Activated CD8-positive, alpha-beta memory T cell treated with anti-CD3 and anti-CD28 coated beads, Interleukin-2, amount 50 U/mL, for 4 hours (primary cell): Measurements from ENCODE around the gene PLEKHG4.

Experiments used
- DNase-seq: peaks from one replicate; pipeline ENCODE4 v3.0.0-alpha.2; 2020

PLEKHG4 gene

DNA sequence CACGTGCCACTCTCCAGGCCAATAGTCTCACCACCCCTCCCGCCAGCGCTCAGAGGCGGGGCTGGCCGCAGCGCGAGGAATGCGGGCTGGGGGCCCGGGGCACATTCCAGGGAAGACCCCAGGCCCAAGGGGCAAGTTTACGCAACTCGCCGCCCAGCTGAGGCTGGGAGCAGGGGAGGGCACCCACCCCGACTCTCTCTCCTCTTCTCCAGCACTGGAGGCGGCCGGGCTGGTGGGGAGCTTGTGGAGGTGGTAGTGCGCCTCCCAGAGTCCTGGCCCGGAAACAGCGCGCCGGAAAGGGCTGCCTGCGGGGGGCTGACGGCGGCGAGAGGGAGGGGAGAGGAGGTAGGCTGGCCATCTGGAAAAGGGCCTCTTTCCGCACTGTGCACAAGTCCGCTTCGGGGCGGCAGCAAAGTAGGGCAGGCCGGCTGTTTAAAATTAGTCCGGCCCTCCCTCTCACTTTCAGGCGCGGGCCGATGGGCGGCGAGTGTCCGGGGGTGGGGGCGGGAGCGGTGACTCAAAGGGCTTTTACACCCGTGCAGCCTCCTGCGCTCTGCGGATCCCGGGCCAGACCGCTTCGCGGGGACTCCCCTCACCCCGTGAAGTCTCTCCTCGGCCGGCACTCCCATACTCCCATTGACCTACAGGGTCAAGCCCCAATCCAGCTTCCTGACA is 33.1 kb upstream of the PLEKHG4 start:
- DNase-seq, result peak; percentile 45

GRCh38 chr16:67246756-67247191 is 32.6 kb upstream of the PLEKHG4 start:
- DNase-seq, result peak; percentile 39

GRCh38 chr16:67247192-67248072 is 31.9 kb upstream of the PLEKHG4 start, which contains the start of gene FHOD1:
Gene FHOD1 (minus strand): TSS chr16:67247481. CDS start chr16:67247410, 71 bp downstream.
- peak; percentile 95 for DNase-seq

GRCh38 chr16:67248073-67248400 is 31.3 kb upstream of the PLEKHG4 start:
- DNase-seq, result no peak

- DNase-seq, result no peak
Observed at GRCh38 chr16:67248401-67249177, 30.7 kb upstream of the PLEKHG4 start, which contains the start of gene SLC9A5. Gene SLC9A5 (plus strand): TSS chr16:67248979. CDS start chr16:67249015, 36 bp downstream.

- no peak for DNase-seq
Observed at GRCh38 chr16:67249178-67250044, 29.9 kb upstream of the PLEKHG4 start.

DNA sequence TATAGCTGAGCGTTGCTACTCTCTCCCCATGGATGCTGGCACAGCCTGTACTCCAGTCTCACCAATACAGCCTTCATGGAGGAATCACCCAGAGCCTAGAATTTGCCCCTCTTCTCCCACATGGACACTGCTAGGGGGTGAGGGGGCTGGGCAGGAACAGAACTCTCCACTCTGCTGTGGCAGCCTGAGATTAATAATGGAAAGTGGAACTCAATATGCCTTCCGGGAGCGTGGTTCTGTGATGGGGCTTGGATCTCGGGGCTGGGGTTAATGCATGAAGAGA is 29.3 kb upstream of the PLEKHG4 start:
- DNase-seq, result no peak

DNA sequence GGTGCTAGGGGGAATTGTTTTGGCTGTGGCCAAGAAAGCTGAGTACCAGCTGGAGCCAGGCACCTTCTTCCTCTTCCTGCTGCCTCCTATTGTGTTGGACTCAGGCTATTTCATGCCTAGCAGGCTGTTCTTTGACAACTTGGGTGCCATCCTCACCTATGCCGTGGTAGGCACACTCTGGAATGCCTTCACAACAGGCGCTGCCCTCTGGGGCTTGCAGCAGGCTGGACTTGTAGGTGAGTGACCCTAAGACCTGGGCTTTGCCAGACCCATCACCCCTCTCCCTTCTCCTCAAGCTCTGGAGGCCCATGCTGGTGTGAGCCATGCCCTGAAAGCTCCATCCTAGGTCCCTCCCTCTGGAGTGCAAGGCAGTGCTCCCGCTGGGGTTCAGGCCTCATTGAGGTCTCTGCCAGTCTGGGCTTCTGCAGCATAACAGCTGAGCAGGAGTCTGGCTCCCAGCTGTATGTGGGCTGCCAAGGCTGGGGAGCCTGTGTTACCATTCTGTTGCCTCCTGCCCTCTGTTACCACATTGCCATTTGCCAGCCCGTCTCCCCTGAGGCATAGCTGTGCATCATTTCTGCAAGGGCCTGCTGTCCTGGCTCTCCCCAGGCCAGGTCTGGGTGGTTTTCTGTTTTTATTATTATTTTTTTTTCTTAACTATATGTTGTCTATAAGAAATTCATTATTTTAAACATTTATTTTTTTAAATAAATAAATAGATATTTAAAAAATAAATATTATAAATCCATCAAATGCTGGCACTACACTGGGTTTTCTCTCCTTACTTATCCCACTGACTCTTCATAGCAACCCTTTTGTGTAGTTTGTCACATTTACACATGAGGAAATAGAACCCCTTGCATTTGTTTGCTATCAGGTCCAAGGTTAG is 26.5 kb upstream of the PLEKHG4 start:
- DNase-seq, result no peak

GRCh38 chr16:67254801-67255552 is 24.4 kb upstream of the PLEKHG4 start:
- no peak for DNase-seq

GRCh38 chr16:67255553-67256221 is 23.6 kb upstream of the PLEKHG4 start:
- no peak for DNase-seq

GRCh38 chr16:67256701-67257230 is 22.6 kb upstream of the PLEKHG4 start:
- DNase-seq, result no peak

DNA sequence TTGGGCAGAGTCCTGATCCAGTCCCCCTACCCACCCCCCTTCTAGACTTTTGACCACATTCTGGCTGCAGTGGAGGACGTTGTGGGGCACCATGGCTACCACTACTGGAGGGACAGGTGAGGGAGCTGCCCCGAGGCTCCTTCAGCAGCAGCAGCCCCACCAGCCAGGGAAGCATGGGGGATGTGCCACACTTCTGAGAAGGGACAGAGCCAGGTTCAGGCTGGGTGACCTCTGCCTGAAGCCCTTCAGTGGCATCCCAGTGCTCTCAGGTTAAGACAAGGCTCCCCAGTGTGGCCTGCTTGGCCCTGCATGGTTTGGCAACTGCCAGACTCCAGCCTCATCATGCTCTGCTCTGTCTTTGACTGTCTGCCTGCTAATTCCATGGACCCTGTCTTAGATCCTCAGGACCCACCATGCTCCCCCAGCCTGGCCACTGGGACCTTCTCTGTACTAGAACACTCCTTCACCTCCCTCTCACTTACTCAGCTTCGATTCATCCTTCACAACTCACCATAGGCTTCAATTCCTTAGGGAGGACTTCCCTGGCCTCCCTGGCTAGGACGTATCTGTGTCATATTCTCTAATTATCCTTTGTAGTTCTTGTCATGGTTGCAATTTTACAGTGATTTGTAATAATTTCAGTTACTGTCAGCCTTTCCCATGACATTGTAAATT is 21.7 kb upstream of the PLEKHG4 start:
- DNase-seq, result no peak

- no peak for DNase-seq
Observed at GRCh38 chr16:67258161-67258835, 21.0 kb upstream of the PLEKHG4 start.

- no peak for DNase-seq
Observed at GRCh38 chr16:67259705-67260104, 19.6 kb upstream of the PLEKHG4 start.

- no peak for DNase-seq
Observed at GRCh38 chr16:67260426-67261063, 18.8 kb upstream of the PLEKHG4 start.

GRCh38 chr16:67263201-67263600 is 16.1 kb upstream of the PLEKHG4 start:
- no peak for DNase-seq

DNA sequence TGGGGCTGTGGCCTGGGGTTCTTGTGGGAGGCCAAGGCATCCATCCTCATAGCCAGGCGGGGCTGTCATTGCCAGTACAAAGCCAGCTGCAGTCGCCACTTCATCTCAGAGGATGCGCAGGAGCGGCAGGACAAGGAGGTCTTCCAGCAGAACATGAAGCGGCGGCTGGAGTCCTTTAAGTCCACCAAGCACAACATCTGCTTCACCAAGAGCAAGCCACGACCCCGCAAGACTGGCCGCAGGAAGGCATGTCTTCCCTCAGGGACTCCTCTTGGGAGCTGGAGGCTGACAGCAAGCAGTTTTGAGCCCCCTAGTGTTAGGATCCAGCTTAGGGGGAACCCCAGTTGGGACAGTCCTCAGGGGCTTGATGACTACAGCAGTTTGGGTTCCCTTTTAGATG is 15.1 kb upstream of the PLEKHG4 start:
- no peak for DNase-seq

DNA sequence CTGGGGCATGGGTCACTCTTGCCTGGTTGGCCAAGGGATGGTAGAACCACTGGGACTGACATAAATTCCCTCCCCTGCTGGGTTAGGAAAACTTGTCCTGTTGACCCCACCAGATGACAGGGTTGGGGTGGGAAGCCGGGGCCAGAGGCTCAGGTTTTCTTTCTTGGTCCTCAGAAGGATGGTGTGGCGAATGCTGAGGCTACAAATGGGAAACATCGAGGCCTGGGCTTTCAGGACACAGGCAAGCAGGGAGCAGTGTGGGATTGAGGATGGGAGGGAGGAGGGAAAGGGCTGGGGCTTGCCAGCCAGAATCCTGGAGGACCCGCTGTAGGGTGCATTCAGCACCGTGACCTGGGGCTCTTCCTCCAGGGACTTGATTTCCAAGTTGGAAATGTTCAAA is 14.5 kb upstream of the PLEKHG4 start:
- DNase-seq, result no peak
